Breast epithelium (tissue), 4 donors: Measurements from ENCODE around the gene TMEM115. TPM values are rescaled to one million over a fixed set of nuclear protein-coding genes. Genes with fewer than 3 reads are reported as not detected.

Source experiments
- DNase-seq, 2 donors: peaks; one replicate each; pipeline ENCODE4 v3.0.0-alpha.2; 2019; ENCODE audit warnings: low spot score in 2 of 2
- H3K27ac ChIP-seq, 2 donors: fragments of 200-600 bp; sonication (generic) in 1 of 2; one replicate each; pipeline ENCODE4 v1.5.1; 2016 to 2019; ENCODE audit warnings: mild to moderate bottlenecking in 1 of 2
- H3K27me3 ChIP-seq, 2 donors: fragments of 200-600 bp; sonication (generic) in 1 of 2; one replicate each; pipeline versions ENCODE4 v1.5.1 to v1.6.0; 2017 to 2019; ENCODE audit warnings: control low read depth in 1 of 2, mild to moderate bottlenecking in 1 of 2
- H3K36me3 ChIP-seq: fragments of 200-600 bp; one replicate; pipeline ENCODE4 v1.5.1; 2019
- H3K4me1 ChIP-seq, 2 donors: fragments of 200-600 bp; sonication (generic); one replicate each; pipeline ENCODE4 v1.5.1; 2016 to 2019; ENCODE audit warnings: control low read depth in 1 of 2
- H3K4me3 ChIP-seq, 3 donors: fragments of 200-600 bp; sonication (generic); 1 replicate in 2 of 3; 2 replicates in 1 of 3; pipeline ENCODE4 v1.5.1; 2016 to 2019; ENCODE audit warnings: mild to moderate bottlenecking in 3 of 3, moderate library complexity in 2 of 3
- H3K9me3 ChIP-seq, 2 donors: fragments of 200-600 bp; sonication (generic) in 1 of 2; one replicate each; pipeline ENCODE4 v1.5.1; 2016 to 2019; ENCODE audit warnings: control low read depth in 1 of 2
- CTCF ChIP-seq, 3 donors: fragments of 450-650 bp; IDR thresholded peaks; one replicate each; pipeline ENCODE4 v1.5.1; 2016 to 2017; ENCODE audit warnings: antibody characterized with exemption in 3 of 3, mild to moderate bottlenecking in 3 of 3, moderate library complexity in 3 of 3
- POLR2A ChIP-seq: fragments of 450-650 bp; IDR thresholded peaks from one replicate; pipeline ENCODE4 v1.6.1; 2016; ENCODE audit warnings: antibody characterized with exemption, mild to moderate bottlenecking, moderate library complexity
- POLR2AphosphoS5 ChIP-seq, 3 donors: sonication (generic); formaldehyde crosslinking; IDR thresholded peaks; one replicate each; pipeline ENCODE4 v1.6.1; 2017; ENCODE audit warnings: antibody characterized with exemption in 3 of 3
- intact Hi-C: fragments of 100-400 bp; cut with DNase I; formaldehyde crosslinking; loops from one replicate; pipeline ENCODE4 v1.15.1; 2023; ENCODE audit warnings: low total_unique reads
- total RNA-seq, 3 donors: library from RNA; depleted of rRNA; stranded (reverse); fragments of >200 nt; gene quantifications; one replicate each; pipeline ENCODE4 v1.1.0, GENCODE V29; 2016

TMEM115 gene
- total RNA-seq, 3 donors from 2014 or later, result 46.7 to 67.3 (median 47.9) TPM

- peaks cover 31 to 36% of the 10 kb centered on the region in 2 donors for H3K4me1 ChIP-seq
- no peak overlapping the region for H3K4me3 ChIP-seq
- no peak for TF ChIP-seq POLR2AphosphoS5 (IDR thresholded peaks at IDR 0.05)
- TF ChIP-seq CTCF (IDR thresholded peaks at IDR 0.05), result no peak
- TF ChIP-seq POLR2A, result no peak
- no peak for DNase-seq
- no peaks in the 10 kb centered on the region for H3K9me3 ChIP-seq
- H3K27ac ChIP-seq, result no peak overlapping the region
- no peaks in the 10 kb centered on the region for H3K27me3 ChIP-seq
- intact Hi-C loops, result no loop called here
- peaks cover 7% of the 10 kb centered on the region for H3K36me3 ChIP-seq
Observed at GRCh38 chr3:50352781-50353180, 6.5 kb downstream of the TMEM115 start.

DNA sequence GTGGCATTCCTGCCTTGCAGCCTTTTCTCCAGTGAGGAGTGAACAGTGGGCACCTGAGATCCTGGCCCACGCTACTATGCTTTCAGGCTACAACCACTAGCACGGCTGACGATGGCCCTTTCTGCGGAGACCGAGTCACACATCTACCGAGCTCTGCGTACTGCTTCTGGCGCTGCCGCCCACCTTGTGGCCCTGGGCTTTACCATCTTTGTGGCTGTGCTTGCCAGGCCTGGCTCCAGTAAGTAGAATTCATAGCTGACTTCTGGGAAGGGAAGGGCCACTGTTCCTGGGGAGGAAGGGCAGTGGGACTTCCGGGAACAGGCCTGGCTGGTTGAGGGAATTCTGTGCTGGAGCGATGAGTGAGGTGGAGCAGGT is 8.0 kb downstream of the TMEM115 start:
- Histone ChIP-seq H3K4me3 (peak overlapping the region; percentile 78 to 82 (median 79)), H3K27me3 (no peaks in the 10 kb centered on the region), H3K36me3 (peaks cover 7% of the 10 kb centered on the region), H3K27ac (peak overlapping the region; percentile 94 to 95), H3K9me3 (no peaks in the 10 kb centered on the region), H3K4me1 (peaks cover 17 to 21% of the 10 kb centered on the region in 2 donors)
- DNase-seq, result no peak
- intact Hi-C loops, result no loop called here
- TF ChIP-seq POLR2A (no peak), CTCF (IDR thresholded peaks at IDR 0.05) (no peak), POLR2AphosphoS5 (IDR thresholded peaks at IDR 0.05) (no peak)

GRCh38 chr3:50350527-50351322 is 8.6 kb downstream of the TMEM115 start, which contains the start of the genes CYB561D2 and NPRL2:
CYB561D2 (plus strand) TSS chr3:50350862; CDS start chr3:50351434, 572 bp downstream.
NPRL2 (minus strand) TSS chr3:50350775; CDS start chr3:50350652, 123 bp downstream.
- peak; percentile 94 to 97 for DNase-seq
- H3K9me3 ChIP-seq, result no peaks in the 10 kb centered on the region
- intact Hi-C loops, result no loop called here
- TF ChIP-seq CTCF (IDR thresholded peaks at IDR 0.05) (no peak), POLR2AphosphoS5 (IDR thresholded peaks at IDR 0.05) (peak; percentile 89 to 95 (median 95)), POLR2A (peak; percentile 54)
- H3K4me1 ChIP-seq, result peaks cover 13 to 15% of the 10 kb centered on the region in 2 donors
- peak within 1 kb of the TSS; percentile 94 to 95 for H3K27ac ChIP-seq
- peaks cover 7% of the 10 kb centered on the region for H3K36me3 ChIP-seq
- H3K4me3 ChIP-seq, result peak within 1 kb of the TSS; percentile 78 to 82 (median 79)
- H3K27me3 ChIP-seq, result no peaks in the 10 kb centered on the region

DNA sequence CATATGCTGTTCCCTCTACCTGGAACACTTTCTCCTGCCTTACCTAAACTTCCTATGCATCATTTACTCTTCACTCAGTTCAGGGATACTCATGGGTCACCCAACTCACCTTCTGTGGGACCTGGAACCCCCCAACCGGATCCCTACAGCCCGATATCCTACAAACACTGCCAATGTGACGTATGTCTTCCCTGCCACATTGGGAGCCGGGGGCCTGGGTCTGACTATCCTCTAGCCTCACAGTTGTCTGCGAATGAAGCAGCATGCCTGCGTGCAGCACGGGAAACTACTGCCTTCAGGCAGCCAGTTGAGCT is 9.2 kb downstream of the TMEM115 start:
- H3K9me3 ChIP-seq, result no peaks in the 10 kb centered on the region
- peak overlapping the region; percentile 78 to 82 (median 79) for H3K4me3 ChIP-seq
- H3K27ac ChIP-seq, result peak overlapping the region; percentile 94 to 95
- no peak for DNase-seq
- peaks cover 7% of the 10 kb centered on the region for H3K36me3 ChIP-seq
- H3K4me1 ChIP-seq, result peaks cover 11 to 13% of the 10 kb centered on the region in 2 donors
- TF ChIP-seq POLR2AphosphoS5 (IDR thresholded peaks at IDR 0.05), result no peak
- no peak for TF ChIP-seq POLR2A
- TF ChIP-seq CTCF (IDR thresholded peaks at IDR 0.05), result no peak
- intact Hi-C loops, result no loop called here
- H3K27me3 ChIP-seq, result no peaks in the 10 kb centered on the region

DNA sequence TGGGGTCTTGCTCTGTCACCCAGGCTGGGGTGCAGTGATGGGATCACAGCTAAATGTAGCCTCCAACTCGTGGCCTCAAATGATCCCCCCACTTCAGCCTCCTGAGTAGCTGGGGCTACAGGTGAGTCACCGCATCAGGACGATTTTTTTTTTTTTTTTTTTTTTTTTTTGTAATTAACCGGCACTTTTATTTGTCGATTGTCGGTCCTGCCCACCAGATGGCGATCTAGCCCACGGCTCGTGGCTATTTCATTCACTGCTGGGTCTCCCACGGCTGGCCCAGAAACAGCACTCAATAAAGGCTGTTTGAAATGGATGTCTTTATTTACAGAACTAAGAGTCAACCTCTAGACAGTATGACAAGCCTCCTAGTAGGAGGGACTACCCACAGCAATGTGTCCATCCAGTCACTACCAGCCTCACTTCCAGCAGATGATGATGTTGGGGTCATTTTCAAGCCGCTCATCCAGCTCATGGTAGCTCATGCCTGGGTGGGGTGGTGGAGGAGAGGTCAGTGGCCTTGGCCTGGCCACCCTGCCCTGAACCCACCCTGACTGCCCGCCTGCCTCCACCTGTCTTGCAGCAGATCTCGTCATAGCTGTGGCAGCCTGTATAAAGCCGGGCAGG is 12.0 kb downstream of the TMEM115 start:
- Histone ChIP-seq H3K9me3 (no peaks in the 10 kb centered on the region), H3K27me3 (no peaks in the 10 kb centered on the region), H3K27ac (peak overlapping the region in 1 of 2 donors; percentile 32), H3K4me3 (no peak overlapping the region), H3K36me3 (no peaks in the 10 kb centered on the region), H3K4me1 (peaks cover 11 to 13% of the 10 kb centered on the region in 2 donors)
- TF ChIP-seq POLR2A (no peak), CTCF (IDR thresholded peaks at IDR 0.05) (peak in 2 of 3 donors; percentile 31 to 61)
- DNase-seq, result peak in 1 of 2 donors; percentile 58
- intact Hi-C loops, result no loop called here
